ENCODE results near the gene PKHD1. TPM values are rescaled to one million over a fixed set of nuclear protein-coding genes. Genes with fewer than 3 reads are reported as not detected.

The PKHD1 gene
- total RNA-seq, 1 donor from 2014 or later = 3.6 TPM

- DNase-seq (ENCODE audit: low read depth) = no peak
Observed at GRCh38 chr6:51630011-51630410, 457.4 kb downstream of the PKHD1 start.

GRCh38 chr6:51626391-51626790 lies 461.0 kb downstream of the PKHD1 start:
- no peak for DNase-seq (ENCODE audit: low read depth)

- no peak for DNase-seq (ENCODE audit: low read depth)
Observed at GRCh38 chr6:51625566-51625965, 461.8 kb downstream of the PKHD1 start.

- no peak for DNase-seq (ENCODE audit: low read depth)
Observed at GRCh38 chr6:51620971-51621370, 466.4 kb downstream of the PKHD1 start.

GRCh38 chr6:51619042-51619799 lies 468.2 kb downstream of the PKHD1 start:
- peak; percentile 0 for DNase-seq (ENCODE audit: low read depth)

- no peak for DNase-seq (ENCODE audit: low read depth)
Observed at GRCh38 chr6:51618563-51618962, 468.9 kb downstream of the PKHD1 start.

- DNase-seq (ENCODE audit: low read depth) = no peak
Observed at GRCh38 chr6:51617751-51618150, 469.7 kb downstream of the PKHD1 start.

GRCh38 chr6:51616243-51616642 lies 471.2 kb downstream of the PKHD1 start:
- no peak for DNase-seq (ENCODE audit: low read depth)

- no peak for DNase-seq (ENCODE audit: low read depth)
Observed at GRCh38 chr6:51614725-51615124, 472.7 kb downstream of the PKHD1 start.

- DNase-seq (ENCODE audit: low read depth) = no peak
Observed at GRCh38 chr6:51613558-51613957, 473.9 kb downstream of the PKHD1 start.

- DNase-seq (ENCODE audit: low read depth) = no peak
Observed at GRCh38 chr6:51608932-51609331, 478.5 kb downstream of the PKHD1 start.

GRCh38 chr6:51608383-51608782 lies 479.0 kb downstream of the PKHD1 start:
- DNase-seq (ENCODE audit: low read depth) = no peak

GRCh38 chr6:51600514-51600913 lies 486.9 kb downstream of the PKHD1 start:
- DNase-seq (ENCODE audit: low read depth) = no peak

- no peak for DNase-seq (ENCODE audit: low read depth)
Observed at GRCh38 chr6:51598171-51598570, 489.2 kb downstream of the PKHD1 start.

GRCh38 chr6:51594981-51595380 lies 492.4 kb downstream of the PKHD1 start:
- no peak for DNase-seq (ENCODE audit: low read depth)

- no peak for DNase-seq (ENCODE audit: low read depth)
Observed at GRCh38 chr6:51585264-51585663, 502.1 kb downstream of the PKHD1 start.

- no peak for DNase-seq (ENCODE audit: low read depth)
Observed at GRCh38 chr6:51584163-51584562, 503.2 kb downstream of the PKHD1 start.

- DNase-seq (ENCODE audit: low read depth) = no peak
Observed at GRCh38 chr6:51578994-51579393, 508.4 kb downstream of the PKHD1 start.

GRCh38 chr6:51578362-51578761 lies 509.1 kb downstream of the PKHD1 start:
- no peak for DNase-seq (ENCODE audit: low read depth)

- DNase-seq (ENCODE audit: low read depth) = no peak
Observed at GRCh38 chr6:51574040-51574439, 513.4 kb downstream of the PKHD1 start.

- no peak for DNase-seq (ENCODE audit: low read depth)
Observed at GRCh38 chr6:51571168-51571567, 516.2 kb downstream of the PKHD1 start.

- no peak for DNase-seq (ENCODE audit: low read depth)
Observed at GRCh38 chr6:51570168-51570921, 517.1 kb downstream of the PKHD1 start.

GRCh38 chr6:51569594-51569993 lies 517.8 kb downstream of the PKHD1 start:
- DNase-seq (ENCODE audit: low read depth) = no peak

All from myocyte (in vitro differentiated cells).